ACC112 (cell line): ENCODE data around the gene SETD3.

Experiments used
- H2AFZ ChIP-seq: fragments of 200-600 bp; sonication (generic); one replicate; pipeline ENCODE4 v1.6.0; 2017; ENCODE audit warnings: antibody characterized with exemption, low read length; ENCODE audit not compliant: unreplicated experiment
- H3K27ac ChIP-seq: fragments of 200-600 bp; sonication (generic); 2 replicates; pipeline ENCODE4 v1.5.1; 2014; ENCODE audit warnings: low read depth, mild to moderate bottlenecking, antibody characterized with exemption, low read length, moderate library complexity
- H3K27me3 ChIP-seq: fragments of 200-600 bp; sonication (generic); 2 replicates; pipeline ENCODE4 v1.6.1; 2014; ENCODE audit warnings: mild to moderate bottlenecking, antibody characterized with exemption, low read length, moderate library complexity, mixed read lengths; ENCODE audit not compliant: insufficient read depth
- H3K36me3 ChIP-seq: fragments of 200-600 bp; sonication (generic); 2 replicates; pipeline ENCODE4 v1.6.1; 2016; ENCODE audit warnings: mild to moderate bottlenecking, antibody characterized with exemption, low read length, moderate library complexity, mixed read lengths; ENCODE audit not compliant: insufficient read depth
- H3K4me1 ChIP-seq: fragments of 200-600 bp; sonication (generic); one replicate; pipeline ENCODE4 v1.6.1; 2016; ENCODE audit warnings: low read length, mixed read lengths; ENCODE audit not compliant: insufficient read depth, unreplicated experiment, control insufficient read depth
- H3K4me3 ChIP-seq: fragments of 200-600 bp; sonication (generic); 2 replicates; pipeline ENCODE4 v1.5.1; 2014; ENCODE audit warnings: mild to moderate bottlenecking, low read depth, low read length
- H3K79me2 ChIP-seq: fragments of 200-600 bp; sonication (generic); one replicate; pipeline ENCODE4 v1.6.0; 2016; ENCODE audit warnings: low read length; ENCODE audit not compliant: control insufficient read depth, unreplicated experiment, insufficient read depth

SETD3 gene

GRCh38 chr14:99522457-99522891 lies 41.8 kb upstream of the SETD3 start:
- H3K4me3 ChIP-seq, result 0 out of 2 replicates have a peak overlapping the region, but pooled peaks have one; percentile 21

GRCh38 chr14:99522025-99522401 lies 41.4 kb upstream of the SETD3 start:
- Histone ChIP-seq H3K79me2 (no peaks in the 10 kb centered on the region), H3K27me3 (no peaks in the 10 kb centered on the region), H3K4me1 (peaks cover 29% of the 10 kb centered on the region), H3K36me3 (no peaks in the 10 kb centered on the region), H2AFZ (no peak overlapping the region), H3K27ac (no peak overlapping the region), H3K4me3 (no peak overlapping the region)

More at GRCh38 chr14:99522457-99522891, 41.8 kb upstream of the SETD3 start:
- Histone ChIP-seq H3K79me2 (no peaks in the 10 kb centered on the region), H3K27me3 (no peaks in the 10 kb centered on the region), H3K36me3 (no peaks in the 10 kb centered on the region), H2AFZ (peak overlapping the region; percentile 50), H3K27ac (no peak overlapping the region), H3K4me1 (peaks cover 29% of the 10 kb centered on the region)

DNA sequence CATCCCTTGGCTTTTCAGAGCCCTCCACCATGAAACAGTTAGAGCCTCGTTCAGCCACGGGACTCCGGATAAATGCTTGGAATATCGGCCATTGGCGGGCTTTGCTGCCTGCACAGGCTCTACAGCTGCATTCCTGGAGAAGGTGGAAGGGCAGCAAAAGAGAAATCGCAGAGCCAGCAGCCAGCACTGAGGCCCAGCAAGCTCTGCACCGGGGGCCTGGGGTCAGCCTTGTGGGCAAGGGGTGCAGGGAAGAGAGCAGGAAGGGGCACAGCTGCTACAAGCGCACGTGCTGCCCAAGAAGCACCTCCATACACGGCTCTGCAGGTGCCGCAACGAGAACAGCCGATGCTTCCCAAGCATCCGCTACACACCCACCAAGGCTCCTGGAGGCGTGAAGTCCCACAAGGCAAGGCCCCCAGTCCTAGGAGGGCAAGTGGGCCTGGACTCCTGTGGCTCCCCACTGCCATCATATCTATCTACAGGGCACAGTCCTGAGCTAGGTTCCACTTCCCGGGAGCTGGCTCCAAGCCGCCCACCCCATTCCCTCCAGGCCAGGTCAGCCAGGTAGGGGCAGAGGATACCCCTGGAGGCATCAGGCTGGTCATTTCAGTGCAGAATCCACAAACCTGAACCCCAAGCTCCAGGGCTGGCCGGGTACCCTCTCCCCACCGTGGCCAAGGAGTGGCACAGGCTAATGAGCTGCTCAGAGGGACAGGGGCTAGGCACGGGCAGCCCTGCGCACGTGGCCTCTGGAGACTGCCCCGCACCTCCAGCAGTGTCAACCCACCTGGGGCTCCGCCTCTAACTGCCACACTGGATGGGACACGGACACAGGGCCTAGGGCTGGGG lies 40.7 kb upstream of the SETD3 start:
- no peaks in the 10 kb centered on the region for H3K36me3 ChIP-seq
- H3K4me1 ChIP-seq, result peaks cover 29% of the 10 kb centered on the region
- H3K4me3 ChIP-seq, result no peak overlapping the region
- no peaks in the 10 kb centered on the region for H3K79me2 ChIP-seq
- no peak overlapping the region for H2AFZ ChIP-seq
- H3K27me3 ChIP-seq, result no peaks in the 10 kb centered on the region
- no peak overlapping the region for H3K27ac ChIP-seq

GRCh38 chr14:99520571-99521081 lies 40.0 kb upstream of the SETD3 start:
- Histone ChIP-seq H3K27ac (no peak overlapping the region), H3K4me3 (no peak overlapping the region), H3K79me2 (no peaks in the 10 kb centered on the region), H3K4me1 (peaks cover 29% of the 10 kb centered on the region), H3K27me3 (no peaks in the 10 kb centered on the region), H2AFZ (no peak overlapping the region), H3K36me3 (no peaks in the 10 kb centered on the region)

- Histone ChIP-seq H3K27ac (no peak overlapping the region), H3K27me3 (no peaks in the 10 kb centered on the region), H3K4me1 (peaks cover 24% of the 10 kb centered on the region), H3K36me3 (no peaks in the 10 kb centered on the region), H2AFZ (no peak overlapping the region), H3K4me3 (no peak overlapping the region), H3K79me2 (no peaks in the 10 kb centered on the region)
Measured at GRCh38 chr14:99519931-99520421, 39.3 kb upstream of the SETD3 start.

GRCh38 chr14:99519347-99519881 lies 38.8 kb upstream of the SETD3 start:
- no peak overlapping the region for H2AFZ ChIP-seq
- no peak overlapping the region for H3K27ac ChIP-seq
- no peaks in the 10 kb centered on the region for H3K79me2 ChIP-seq
- no peaks in the 10 kb centered on the region for H3K36me3 ChIP-seq
- no peaks in the 10 kb centered on the region for H3K27me3 ChIP-seq
- H3K4me1 ChIP-seq, result peaks cover 18% of the 10 kb centered on the region
- no peak overlapping the region for H3K4me3 ChIP-seq

DNA sequence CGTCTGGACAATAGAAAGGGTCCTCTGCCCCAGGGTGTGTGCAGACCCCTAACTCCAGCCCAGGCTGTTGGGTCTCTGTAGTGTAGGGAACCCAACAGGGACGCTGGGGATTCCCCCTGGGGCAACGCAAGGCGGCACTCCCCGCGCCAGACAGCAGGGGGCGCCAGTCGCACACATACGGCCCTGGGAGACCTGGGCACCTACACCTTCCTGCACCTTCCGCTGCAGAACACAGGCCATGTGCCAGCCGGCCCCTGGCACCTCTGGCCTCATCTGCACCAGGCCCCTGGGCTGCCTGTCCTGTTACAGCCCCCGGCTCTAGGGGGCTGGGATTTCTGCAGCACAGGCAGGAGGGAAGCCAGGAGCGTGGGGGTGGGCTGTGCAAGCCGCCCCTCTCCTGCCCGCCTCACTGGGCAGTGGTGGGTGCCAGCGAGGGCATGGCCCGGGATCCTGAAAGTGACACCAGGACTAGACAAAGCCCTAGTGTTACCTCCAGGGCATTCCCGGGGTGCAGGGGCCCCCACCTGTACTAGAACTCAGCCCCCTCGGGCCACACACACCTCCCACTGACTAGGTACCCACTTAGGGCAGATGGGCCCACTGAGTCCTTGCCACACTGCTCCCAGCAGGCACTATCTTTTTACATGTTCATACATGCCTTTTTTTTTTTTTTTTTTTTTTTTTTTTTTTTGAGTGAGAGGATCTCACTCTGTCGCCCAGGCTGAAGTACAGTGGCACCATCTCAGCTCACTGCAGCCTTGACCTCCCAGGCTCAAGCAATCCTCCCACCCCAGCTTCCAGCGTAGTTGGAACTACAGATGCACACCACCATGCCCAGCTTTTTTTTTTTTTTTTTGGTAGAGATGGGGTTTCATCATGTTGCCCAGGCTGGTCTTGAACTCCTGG lies 38.0 kb upstream of the SETD3 start:
- Histone ChIP-seq H3K4me3 (no peak overlapping the region), H2AFZ (no peak overlapping the region), H3K27ac (no peak overlapping the region), H3K36me3 (no peaks in the 10 kb centered on the region), H3K79me2 (no peaks in the 10 kb centered on the region), H3K27me3 (no peaks in the 10 kb centered on the region), H3K4me1 (peaks cover 18% of the 10 kb centered on the region)

- Histone ChIP-seq H2AFZ (no peak overlapping the region), H3K36me3 (no peaks in the 10 kb centered on the region), H3K27me3 (no peaks in the 10 kb centered on the region), H3K4me1 (peaks cover 10% of the 10 kb centered on the region), H3K4me3 (no peak overlapping the region), H3K27ac (no peak overlapping the region), H3K79me2 (no peaks in the 10 kb centered on the region)
Measured at GRCh38 chr14:99517643-99518381, 37.2 kb upstream of the SETD3 start.

GRCh38 chr14:99516871-99517642 lies 36.4 kb upstream of the SETD3 start:
- H3K27ac ChIP-seq, result no peak overlapping the region
- no peaks in the 10 kb centered on the region for H3K79me2 ChIP-seq
- peaks cover 2% of the 10 kb centered on the region for H3K4me1 ChIP-seq
- H3K36me3 ChIP-seq, result no peaks in the 10 kb centered on the region
- no peak overlapping the region for H3K4me3 ChIP-seq
- no peak overlapping the region for H2AFZ ChIP-seq
- H3K27me3 ChIP-seq, result no peaks in the 10 kb centered on the region
